HG02870 (cell line): ENCODE measurements around the gene BSND.

Experiments
- ATAC-seq: cut with Tn5 transposase; IDR thresholded peaks from one replicate; pipeline ENCODE4 v1.9.1; 2021; ENCODE audit warnings: mild to moderate bottlenecking, moderate library complexity; ENCODE audit not compliant: unreplicated experiment

The BSND gene

GRCh38 chr1:55059302-55060132 lies 60.8 kb downstream of the BSND start:
- no peak for ATAC-seq

- no peak for ATAC-seq
These were observed 61.6 kb downstream of the BSND start for GRCh38 chr1:55060133-55060999.

DNA sequence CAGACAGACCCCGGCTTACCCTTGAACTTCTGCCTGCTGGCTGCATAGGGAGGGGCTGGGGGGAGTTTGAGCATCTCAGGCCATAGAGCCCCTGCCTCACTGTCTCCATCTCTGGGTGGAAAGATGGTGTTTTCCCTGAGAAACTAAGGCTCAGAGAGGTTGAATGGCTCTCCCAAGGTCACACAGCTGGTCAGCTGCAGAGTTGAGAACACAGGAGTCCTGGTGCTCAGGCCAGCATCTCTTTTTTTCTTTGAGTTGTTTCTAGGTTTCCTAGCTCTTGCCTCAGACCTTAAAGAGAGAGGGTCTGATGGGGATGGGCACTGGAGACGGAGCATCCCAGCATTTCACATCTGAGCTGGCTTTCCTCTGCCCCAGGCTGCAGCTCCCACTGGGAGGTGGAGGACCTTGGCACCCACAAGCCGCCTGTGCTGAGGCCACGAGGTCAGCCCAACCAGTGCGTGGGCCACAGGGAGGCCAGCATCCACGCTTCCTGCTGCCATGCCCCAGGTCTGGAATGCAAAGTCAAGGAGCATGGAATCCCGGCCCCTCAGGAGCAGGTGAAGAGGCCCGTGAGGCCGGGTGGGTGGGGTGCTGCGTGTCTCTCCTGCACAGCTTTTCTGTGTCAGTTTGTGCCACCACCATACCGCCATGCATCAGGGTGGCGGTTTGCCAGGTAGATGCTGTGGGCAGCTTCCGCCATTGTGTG lies 62.4 kb downstream of the BSND start:
- ATAC-seq = no peak
